ENCODE measurements around the gene SEPTIN6.

GRCh38 chrX:119654112-119654531 lies 38.8 kb downstream of the SEPTIN6 start:
- TF ChIP-seq CTCF (conservative IDR thresholded peaks at IDR 0.05; ENCODE audit: low read depth, low read length): peak; percentile 25; the same call in 1 of the 2 replicates
- TF ChIP-seq FOS (IDR thresholded peaks at IDR 0.05; ENCODE audit: low read depth, low read length): no peak
- TF ChIP-seq CEBPB (IDR thresholded peaks at IDR 0.05; ENCODE audit: low read depth, low read length): no peak
- TF ChIP-seq POLR2A (IDR thresholded peaks at IDR 0.05; ENCODE audit: low read depth, low read length): no peak
- TF ChIP-seq SMC3 (IDR thresholded peaks at IDR 0.05; ENCODE audit: low read depth, low read length): no peak
- TF ChIP-seq MXI1 (IDR thresholded peaks at IDR 0.05; ENCODE audit: borderline replicate concordance, low read depth, low read length): no peak
- no peak for TF ChIP-seq USF2 (IDR thresholded peaks at IDR 0.05; ENCODE audit: low read depth, low read length)
- no peak for TF ChIP-seq RAD21 (IDR thresholded peaks at IDR 0.05; ENCODE audit: low read length)

Measured in IMR-90 (cell line).